Prostate gland (tissue), 2 donors: ENCODE results near the gene EVC.

Source experiments
- CTCF ChIP-seq, 4 experiments: fragments of 200-600 bp in 2 of 4; fragments of 450-650 bp in 2 of 4; sonication (generic) in 2 of 4; IDR thresholded peaks; 1 replicate in 3 of 4; 2 replicates in 1 of 4; pipeline ENCODE4 v1.5.1; 2016 to 2019; ENCODE audit warnings: antibody characterized with exemption in 4 of 4, mild to moderate bottlenecking in 2 of 4, moderate library complexity in 2 of 4
- POLR2A ChIP-seq: fragments of 450-650 bp; IDR thresholded peaks from one replicate; pipeline ENCODE4 v1.6.1; 2016; ENCODE audit warnings: antibody characterized with exemption, mild to moderate bottlenecking
- POLR2AphosphoS5 ChIP-seq: sonication (generic); formaldehyde crosslinking; IDR thresholded peaks from one replicate; pipeline ENCODE4 v1.6.1; 2017; ENCODE audit warnings: antibody characterized with exemption

- TF ChIP-seq POLR2A (no peak), CTCF (IDR thresholded peaks at IDR 0.05) (no peak), POLR2AphosphoS5 (peak; percentile 19)
Observed at GRCh38 chr4:5785806-5786680, 75.0 kb downstream of the EVC start.
